HepG2 (cell line): ENCODE results near the gene ZNF655. TPM values are rescaled to one million over a fixed set of nuclear protein-coding genes. Genes with fewer than 3 reads are reported as not detected.

Experiments
- ATAC-seq: fragments of 200-7000 bp; cut with Tn5 transposase; 3 replicates; pipeline ENCODE4 v1.9.1; 2020; ENCODE audit warnings: mild to moderate bottlenecking, moderate library complexity
- BruUV-seq: library from RNA; stranded (reverse); fragments of 400-500 nt; replicated peaks from 2 replicates; lab custom pipeline; 2021; lab: Mats Ljungman, UMichigan
- CTCF ChIA-PET: fragments of 300-600 bp; formaldehyde crosslinking; extraction: SDS; loops from one replicate; lab custom pipeline; 2021; ENCODE audit warnings: low total read pairs, inconsistent platforms, low intra/inter-chr PET ratio; lab: Yijun Ruan, JAX
- POLR2A ChIA-PET: fragments of 350-600 bp; sonication (Branson Sonifier 250); formaldehyde crosslinking; loops from one replicate; lab custom pipeline; 2020; ENCODE audit warnings: antibody characterized with exemption, inconsistent platforms; lab: Yijun Ruan, JAX
- DNase-seq: peaks from one replicate; pipeline ENCODE4 v3.0.0-alpha.2; 2015; ENCODE audit warnings: low spot score
- FAIRE-seq: peaks from 3 replicates; lab custom pipeline; 2011; peaks lifted over from hg19 to GRCh38; lab: Jason Lieb, UNC
- H2AFZ ChIP-seq: one replicate; pipeline ENCODE4 v1.6.1; 2011; ENCODE audit warnings: low read length, inconsistent platforms
- H3K27ac ChIP-seq: fragments of 300-600 bp; 3 replicates; pipeline ENCODE4 v1.8.0; 2011; ENCODE audit warnings: mixed run types, mild to moderate bottlenecking, mixed read lengths, low read length, inconsistent platforms; ENCODE audit not compliant: insufficient read depth; ENCODE audit errors: extremely low read length
- H3K27me3 ChIP-seq, 2 experiments: fragments of 200-600 bp in 1 of 2; 2 replicates in 1 of 2; 3 replicates in 1 of 2; pipeline versions ENCODE4 v1.6.0 to v1.8.0; 2011; ENCODE audit warnings: low read length in 2 of 2, mild to moderate bottlenecking in 2 of 2, moderate library complexity in 2 of 2, inconsistent platforms in 1 of 2; ENCODE audit not compliant: insufficient read depth in 2 of 2, control insufficient read depth in 1 of 2
- H3K36me3 ChIP-seq, 2 experiments: fragments of 200-600 bp in 1 of 2; replicated peaks in 1 of 2; 2 replicates in 1 of 2; 3 replicates in 1 of 2; pipeline versions ENCODE4 v1.5.1 to v1.8.0; 2011; ENCODE audit warnings: low read length in 2 of 2, inconsistent platforms in 1 of 2; ENCODE audit not compliant: insufficient read depth in 2 of 2, control insufficient read depth in 1 of 2
- H3K4me1 ChIP-seq: 2 replicates; pipeline ENCODE4 v1.5.1; 2012; ENCODE audit warnings: low read length, inconsistent platforms; ENCODE audit not compliant: insufficient read depth
- H3K4me2 ChIP-seq: 2 replicates; pipeline ENCODE4 v1.6.0; 2011; ENCODE audit warnings: low read depth, low read length, inconsistent platforms
- H3K4me3 ChIP-seq, 3 experiments: fragments of 200-600 bp in 1 of 3; sonication (generic), shearing (Covaris generic) in 1 of 3; replicated peaks in 1 of 3; 2 replicates each; pipeline ENCODE4 v1.5.1; 2011 to 2016; ENCODE audit warnings: low read length in 3 of 3, inconsistent platforms in 2 of 3, low read depth in 2 of 3, mild to moderate bottlenecking in 2 of 3, control low read depth in 1 of 3, mixed read lengths in 1 of 3; ENCODE audit not compliant: insufficient read depth in 1 of 3
- H3K79me2 ChIP-seq: one replicate; pipeline ENCODE4 v1.6.1; 2011; ENCODE audit warnings: low read length, inconsistent platforms; ENCODE audit not compliant: insufficient read depth
- H3K9ac ChIP-seq: 2 replicates; pipeline ENCODE4 v1.6.0; 2011; ENCODE audit warnings: mild to moderate bottlenecking, low read depth, low read length, inconsistent platforms; ENCODE audit not compliant: insufficient read depth
- H3K9me3 ChIP-seq: 2 replicates; pipeline ENCODE4 v1.5.1; 2012; ENCODE audit warnings: mild to moderate bottlenecking, low read length
- H4K20me1 ChIP-seq: 2 replicates; pipeline ENCODE4 v1.6.0; 2011; ENCODE audit warnings: inconsistent platforms, mild to moderate bottlenecking, low read length, moderate library complexity; ENCODE audit not compliant: insufficient read depth
- HHEX ChIP-seq: IDR thresholded peaks from 2 replicates; pipeline ENCODE4 v1.6.1; 2016; ENCODE audit warnings: control low read depth
- SYNCRIP ChIP-seq: fragments of 200-400 bp; formaldehyde crosslinking; IDR thresholded peaks from 2 replicates; pipeline ENCODE4 v1.6.1; 2018; ENCODE audit warnings: mild to moderate bottlenecking, low read depth, low read length; ENCODE audit not compliant: insufficient read depth
- THAP9 ChIP-seq: sonication (generic); formaldehyde crosslinking; IDR thresholded peaks from 2 replicates; pipeline ENCODE4; 2020; ENCODE audit warnings: missing genetic modification reagents, mild to moderate bottlenecking, borderline replicate concordance
- ZNF687 ChIP-seq: sonication (generic); formaldehyde crosslinking; IDR thresholded peaks from 2 replicates; pipeline ENCODE4 v1.5.1; 2020; ENCODE audit warnings: mild to moderate bottlenecking, missing genetic modification reagents, moderate library complexity
- ZNF724P ChIP-seq: sonication (generic); formaldehyde crosslinking; IDR thresholded peaks from 2 replicates; pipeline ENCODE4 v1.8.0; 2022; ENCODE audit warnings: missing genetic modification reagents, borderline replicate concordance
- WGBS: methylation state at CpG from one replicate; pipeline ENCODE4 v1.1.6; 2017; ENCODE audit warnings: low lambda C conversion rate; 5-methylcytosine and 5-hydroxymethylcytosine counted together
- in situ Hi-C: cut with HindIII; loops from 2 replicates; pipeline ENCODE4 v1.10.0; 2017; ENCODE audit warnings: low pct_unique_long_range_greater_than_20kb; ENCODE audit not compliant: extremely low pct_ligation_motif_present
- intact Hi-C: fragments of 100-400 bp; cut with micrococcal nuclease; formaldehyde crosslinking; loops from one replicate; pipeline ENCODE4 v1.10.0; 2022; ENCODE audit not compliant: unreplicated experiment
- polyA plus RNA-seq, 8 experiments: library from polyadenylated mRNA; depleted of rRNA in 3 of 8; stranded (reverse) in 7 of 8; unstranded in 1 of 8; fragments of >200 nt; fragmentation: Illumina TruSeq in 4 of 8; extraction: Trizol in 4 of 8; gene quantifications; 2 replicates each; pipeline versions ENCODE4 v1.2.1 to v1.2.3, GENCODE V29; 2011 to 2016; ENCODE audit warnings: low read depth in 4 of 8, missing spikeins in 1 of 8, mixed read lengths in 1 of 8; ENCODE audit not compliant: insufficient read depth in 1 of 8
- total RNA-seq, 5 experiments: library from RNA; depleted of rRNA; stranded (reverse); fragments of >200 nt; fragmentation: Illumina TruSeq; extraction: Trizol; gene quantifications; 2 replicates each; pipeline ENCODE4 v1.2.3, GENCODE V29; 2016; ENCODE audit warnings: low read depth in 1 of 5

Gene ZNF655
- total and polyA plus RNA-seq, 2 of the 13 experiments (the other 11 are each of a cell fraction or from before 2014, with no cell fraction given): 53.4 to 75.6 TPM

GRCh38 chr7:99597762-99598501 is 39.5 kb downstream of the ZNF655 start, which contains the start of gene TMEM225B:
Gene TMEM225B (plus strand): TSS chr7:99598267. CDS start chr7:99604389, 6,122 bp downstream.
- FAIRE-seq: no peak
- Histone ChIP-seq H2AFZ (no peak within 1 kb of the TSS), H3K9me3 (no peaks in the 10 kb centered on the region), H3K36me3 (no peaks in the 10 kb centered on the region), H3K79me2 (no peaks in the 10 kb centered on the region), H4K20me1 (no peaks in the 10 kb centered on the region), H3K4me3 (no peak within 1 kb of the TSS), H3K27ac (no peak within 1 kb of the TSS), H3K4me1 (peaks cover 9% of the 10 kb centered on the region), H3K9ac (no peak within 1 kb of the TSS), H3K4me2 (no peak within 1 kb of the TSS), H3K27me3 (no peaks in the 10 kb centered on the region)
- no TSS peak for BruUV-seq
- DNase-seq: no peak
- WGBS: 92% methylated on average over 24 of the region's 34 CpGs
- ATAC-seq: no peak; the same call in 2 of the 3 replicates
- no peak for TF ChIP-seq HHEX (CRISPR knock-in tag)
- 0 out of 2 replicates have a peak, but pooled peaks have one; percentile 8 for TF ChIP-seq ZNF687 (CRISPR knock-in tag)
- no peak for TF ChIP-seq ZNF724P (CRISPR knock-in tag)
- no peak for TF ChIP-seq SYNCRIP
- no peak for TF ChIP-seq THAP9
- POLR2A ChIA-PET: no interaction called here
- in situ Hi-C loops (no loop called here), intact Hi-C loops (no loop called here)
- CTCF ChIA-PET: no interaction called here
